Activated naive CD4-positive, alpha-beta T cell treated with anti-CD3 and anti-CD28 coated beads for 36 hours (primary cell): ENCODE measurements around the gene ANKRD44. TPM values are rescaled to one million over a fixed set of nuclear protein-coding genes. Genes with fewer than 3 reads are reported as not detected.
A peak's percentile ranks its signal among the peaks of the same experiment; 100 is the strongest.
"Not testable (repeated sequence)": the region's sequence is repeated elsewhere in the genome, so short reads cannot be mapped to it uniquely, and the experiment has no call there.

Source experiments
- CTCF ChIA-PET: fragments of 350-600 bp; sonication (Branson Sonifier 250); formaldehyde crosslinking; loops from one replicate; lab custom pipeline; 2021; ENCODE audit warnings: antibody characterized with exemption; lab: Charles Lee
- DNase-seq: peaks from one replicate; pipeline ENCODE4 v3.0.0-alpha.2; 2020
- H3K27ac Mint-ChIP-seq: one replicate; pipeline ENCODE4 v1.8.0; 2021; ENCODE audit warnings: mild to moderate bottlenecking, mixed read lengths
- H3K27me3 Mint-ChIP-seq: one replicate; pipeline ENCODE4 v1.8.0; 2021; ENCODE audit warnings: low read depth, mixed read lengths
- H3K36me3 Mint-ChIP-seq: one replicate; pipeline ENCODE4 v1.8.0; 2021; ENCODE audit warnings: low read depth, mixed read lengths
- H3K4me1 Mint-ChIP-seq: one replicate; pipeline ENCODE4 v1.8.0; 2021; ENCODE audit warnings: low read depth, mixed read lengths
- H3K4me3 Mint-ChIP-seq: one replicate; pipeline ENCODE4 v1.8.0; 2021; ENCODE audit warnings: mild to moderate bottlenecking, moderate library complexity, mixed read lengths
- H3K9me3 Mint-ChIP-seq: one replicate; pipeline ENCODE4 v1.8.0; 2021; ENCODE audit warnings: mixed read lengths
- intact Hi-C: fragments of 100-400 bp; cut with micrococcal nuclease; formaldehyde crosslinking; loops from one replicate; pipeline ENCODE4 v1.15.1; 2023
- total RNA-seq, 2 experiments: library from RNA; stranded (reverse); gene quantifications; one replicate each; pipeline ENCODE4 v1.2.3, GENCODE V29; 2021

ANKRD44 gene
- 100 to 1,000 TPM in 1 of 2 experiments, 10 to 100 TPM in 1; 87.8 to 101 TPM for total RNA-seq

DNA sequence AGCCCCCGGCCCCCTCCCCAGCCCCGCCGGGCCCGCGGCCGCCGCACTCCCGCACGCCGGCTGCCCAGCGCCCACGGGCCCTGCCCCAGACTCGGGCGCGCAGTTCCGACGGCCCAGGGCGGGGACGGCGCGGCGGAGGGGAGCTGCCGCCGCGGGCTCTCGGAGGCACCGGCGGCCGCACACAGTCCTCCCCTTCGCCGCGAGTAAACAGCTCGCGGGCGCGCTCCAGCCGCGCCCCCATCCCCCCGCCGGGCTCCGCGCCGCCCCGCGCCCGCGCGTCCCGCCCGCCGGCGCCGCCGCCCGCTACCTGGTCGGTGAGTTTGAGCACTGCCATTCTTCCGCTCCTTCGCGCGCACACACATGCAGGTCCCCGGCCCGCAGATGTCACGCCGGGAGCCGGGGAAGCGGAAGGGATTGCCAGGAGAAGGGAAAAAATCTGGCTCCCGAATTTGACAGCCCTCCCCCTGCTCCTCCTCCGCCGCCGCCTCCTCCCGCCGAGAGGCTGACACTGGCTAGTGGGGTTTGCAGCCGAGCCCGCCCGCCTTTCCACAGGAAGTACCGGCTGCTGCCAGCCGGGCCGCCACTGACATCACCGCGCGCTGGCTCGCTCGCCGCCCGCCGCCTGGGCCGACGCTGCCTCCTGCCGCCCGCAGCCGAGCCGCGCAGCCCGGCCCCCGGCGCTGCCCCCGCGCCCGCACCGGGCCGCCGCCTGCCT is at the start of gene ANKRD44:
ANKRD44 (minus strand) TSS at position 510 of the 715 bp plus-strand sequence; CDS start at position 334, 176 bp downstream.
- H3K4me3 Mint-ChIP-seq, result peak within 1 kb of the TSS; percentile 90
- no peaks in the 10 kb centered on the region for H3K9me3 Mint-ChIP-seq
- intact Hi-C loops, result loop anchor here (1.0 to 5.0 kb wide), 6 partner anchors 118 to 466 kb away; partner anchors contain the start of genes HSPE1 and PGAP1
- DNase-seq, result peak; percentile 91
- H3K36me3 Mint-ChIP-seq, result peaks cover 9% of the 10 kb centered on the region
- H3K27me3 Mint-ChIP-seq, result no peaks in the 10 kb centered on the region
- H3K27ac Mint-ChIP-seq, result peak within 1 kb of the TSS; percentile 96
- CTCF ChIA-PET, result interaction anchor here (0.9 to 6.9 kb wide), 13 partner anchors 18 to 197 kb away, joined by 3 to 66 read pairs (median 5); no protein-coding TSS in a partner anchor
- peaks cover 58% of the 10 kb centered on the region for H3K4me1 Mint-ChIP-seq

DNA sequence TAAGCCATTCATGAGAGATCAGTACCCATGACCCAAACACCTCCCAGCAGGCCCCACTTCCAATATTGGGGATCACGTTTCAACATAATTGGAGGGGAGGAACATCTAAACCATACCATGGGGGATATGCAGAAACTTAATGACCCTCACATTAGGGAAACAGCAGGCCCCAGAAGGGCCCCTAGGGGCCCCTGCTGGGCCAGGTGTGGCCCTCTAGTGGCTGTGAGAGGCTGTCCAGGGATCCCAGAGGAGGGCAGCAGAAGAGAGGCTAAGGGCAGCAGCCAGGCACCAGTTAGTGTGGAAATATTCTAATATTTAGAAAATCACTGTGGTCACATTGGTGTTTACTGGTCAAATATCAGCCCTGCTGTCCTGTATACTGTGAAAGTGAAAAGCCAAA is 49.3 kb upstream of the ANKRD44 start:
- H3K4me3 Mint-ChIP-seq, result no peak overlapping the region
- no peak overlapping the region for H3K27ac Mint-ChIP-seq
- CTCF ChIA-PET, result interaction anchor here (0.6 to 2.7 kb wide), 4 partner anchors 10 to 169 kb away, joined by 3 to 13 read pairs (median 4); no protein-coding TSS in a partner anchor
- H3K9me3 Mint-ChIP-seq, result no peaks in the 10 kb centered on the region
- DNase-seq, result no peak
- H3K4me1 Mint-ChIP-seq, result peaks cover 28% of the 10 kb centered on the region
- H3K36me3 Mint-ChIP-seq, result no peaks in the 10 kb centered on the region
- no peaks in the 10 kb centered on the region for H3K27me3 Mint-ChIP-seq
- intact Hi-C loops, result loop anchor here (1.0 kb wide), 2 partner anchors 32 to 169 kb away; no protein-coding TSS in a partner anchor

DNA sequence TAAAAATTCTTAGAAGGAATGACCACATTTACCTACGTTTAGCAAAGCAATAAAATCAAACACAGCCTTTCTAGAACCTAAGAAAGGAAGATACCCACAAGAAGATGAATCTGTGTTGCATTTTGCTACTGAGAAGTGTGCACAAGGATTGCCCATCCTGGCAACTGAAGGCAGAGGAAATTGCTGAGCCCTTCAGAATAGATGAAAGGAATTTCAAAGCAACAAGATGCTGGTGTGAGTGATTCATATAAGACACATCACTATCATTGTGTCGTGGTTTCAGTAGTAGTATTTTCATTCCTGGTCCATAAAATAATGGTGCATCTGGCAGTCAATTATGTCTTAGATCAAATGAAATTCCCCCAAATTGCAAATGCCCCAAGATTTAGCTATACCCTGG is 48.4 kb upstream of the ANKRD44 start:
- H3K27me3 Mint-ChIP-seq, result no peaks in the 10 kb centered on the region
- H3K4me3 Mint-ChIP-seq, result no peak overlapping the region
- H3K9me3 Mint-ChIP-seq, result no peaks in the 10 kb centered on the region
- no peaks in the 10 kb centered on the region for H3K36me3 Mint-ChIP-seq
- intact Hi-C loops, result loop anchor here (1.0 kb wide), 2 partner anchors 31 to 168 kb away; no protein-coding TSS in a partner anchor
- CTCF ChIA-PET, result interaction anchor here (0.6 to 2.7 kb wide), 6 partner anchors 10 to 217 kb away, joined by 3 to 13 read pairs (median 3); no protein-coding TSS in a partner anchor
- DNase-seq, result peak; percentile 51
- peaks cover 28% of the 10 kb centered on the region for H3K4me1 Mint-ChIP-seq
- no peak overlapping the region for H3K27ac Mint-ChIP-seq

DNA sequence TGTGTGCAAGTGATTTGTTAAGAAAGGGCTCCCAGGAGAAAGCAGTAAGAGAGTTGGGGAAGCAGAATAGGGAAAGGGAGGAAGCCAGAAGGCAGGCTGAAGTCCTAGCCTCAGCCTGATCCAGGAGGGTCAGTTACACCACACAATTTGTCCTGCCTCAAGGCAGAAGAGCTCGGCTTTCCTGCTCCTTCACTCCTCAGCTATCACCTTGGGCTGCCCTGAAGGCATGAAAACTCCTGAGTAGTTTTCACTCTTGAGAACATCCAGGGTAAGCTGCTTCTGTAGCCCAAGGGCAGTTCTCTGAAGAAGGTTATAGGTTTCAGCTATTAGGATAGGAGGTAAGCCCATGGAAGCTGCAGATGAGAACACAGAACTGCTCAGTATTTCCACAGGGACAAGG is 47.4 kb upstream of the ANKRD44 start:
- H3K36me3 Mint-ChIP-seq, result no peaks in the 10 kb centered on the region
- no peak overlapping the region for H3K4me3 Mint-ChIP-seq
- H3K4me1 Mint-ChIP-seq, result peaks cover 28% of the 10 kb centered on the region
- DNase-seq, result no peak
- no peaks in the 10 kb centered on the region for H3K27me3 Mint-ChIP-seq
- intact Hi-C loops, result no loop called here
- no peak overlapping the region for H3K27ac Mint-ChIP-seq
- CTCF ChIA-PET, result interaction anchor here (0.6 to 2.7 kb wide), 7 partner anchors 15 to 216 kb away, joined by 3 to 13 read pairs (median 3); no protein-coding TSS in a partner anchor
- H3K9me3 Mint-ChIP-seq, result no peaks in the 10 kb centered on the region

DNA sequence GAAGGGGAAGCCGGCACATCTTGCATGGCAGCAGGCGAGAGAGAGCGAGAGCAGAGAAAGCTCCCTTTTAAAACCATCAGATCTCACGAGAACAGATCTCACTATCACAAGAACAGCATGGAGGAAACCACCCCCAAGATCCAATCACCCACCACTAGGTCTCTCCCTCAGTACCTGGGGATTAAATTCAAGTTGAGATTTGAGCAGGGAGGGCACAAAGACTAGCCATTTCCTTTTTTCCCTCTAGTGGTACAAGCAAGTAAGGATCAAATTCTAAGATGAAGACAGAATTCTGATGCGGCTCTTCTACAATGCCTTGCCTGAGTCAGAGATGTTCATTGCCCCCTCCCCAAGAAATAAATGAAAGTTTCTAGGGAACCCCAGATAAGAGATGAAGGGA is 45.6 kb upstream of the ANKRD44 start:
- Mint-ChIP-seq H3K4me3 (peak overlapping the region; percentile 17), H3K36me3 (no peaks in the 10 kb centered on the region), H3K4me1 (peaks cover 28% of the 10 kb centered on the region), H3K27me3 (no peaks in the 10 kb centered on the region), H3K27ac (no peak overlapping the region), H3K9me3 (no peaks in the 10 kb centered on the region)
- DNase-seq, result no peak
- intact Hi-C loops, result loop anchor here (1.0 kb wide), 1 partner anchor 243 kb away; no protein-coding TSS in a partner anchor
- CTCF ChIA-PET, result interaction anchor here (0.5 to 1.5 kb wide), 8 partner anchors 9 to 259 kb away, joined by 3 to 4 read pairs (median 3); no protein-coding TSS in a partner anchor

DNA sequence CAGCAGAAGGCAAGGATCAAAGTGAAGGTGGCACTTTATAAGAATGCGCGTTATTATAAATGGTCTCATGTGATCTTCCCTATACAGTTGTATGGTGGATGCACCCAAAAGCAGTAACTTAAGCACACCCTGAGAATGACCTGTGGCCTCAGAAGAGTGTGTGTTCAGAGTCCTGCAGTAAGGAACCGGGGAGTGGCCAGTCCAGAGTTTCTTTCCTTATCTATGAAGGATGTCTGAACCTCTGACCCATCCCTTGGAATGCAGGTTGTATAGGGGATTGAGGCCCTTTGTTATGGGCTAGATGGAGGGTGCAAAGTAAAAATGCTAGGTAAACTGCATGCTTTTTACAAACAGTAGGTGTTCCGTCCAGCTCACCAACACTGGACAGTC is 43.6 kb upstream of the ANKRD44 start:
- Mint-ChIP-seq H3K9me3 (no peaks in the 10 kb centered on the region), H3K27ac (no peak overlapping the region), H3K36me3 (no peaks in the 10 kb centered on the region), H3K4me1 (peaks cover 27% of the 10 kb centered on the region), H3K27me3 (no peaks in the 10 kb centered on the region), H3K4me3 (no peak overlapping the region)
- intact Hi-C loops, result no loop called here
- CTCF ChIA-PET, result interaction anchor here (0.7 kb wide), 1 partner anchor 10 kb away, joined by 4 read pairs; no protein-coding TSS in a partner anchor
- no peak for DNase-seq

DNA sequence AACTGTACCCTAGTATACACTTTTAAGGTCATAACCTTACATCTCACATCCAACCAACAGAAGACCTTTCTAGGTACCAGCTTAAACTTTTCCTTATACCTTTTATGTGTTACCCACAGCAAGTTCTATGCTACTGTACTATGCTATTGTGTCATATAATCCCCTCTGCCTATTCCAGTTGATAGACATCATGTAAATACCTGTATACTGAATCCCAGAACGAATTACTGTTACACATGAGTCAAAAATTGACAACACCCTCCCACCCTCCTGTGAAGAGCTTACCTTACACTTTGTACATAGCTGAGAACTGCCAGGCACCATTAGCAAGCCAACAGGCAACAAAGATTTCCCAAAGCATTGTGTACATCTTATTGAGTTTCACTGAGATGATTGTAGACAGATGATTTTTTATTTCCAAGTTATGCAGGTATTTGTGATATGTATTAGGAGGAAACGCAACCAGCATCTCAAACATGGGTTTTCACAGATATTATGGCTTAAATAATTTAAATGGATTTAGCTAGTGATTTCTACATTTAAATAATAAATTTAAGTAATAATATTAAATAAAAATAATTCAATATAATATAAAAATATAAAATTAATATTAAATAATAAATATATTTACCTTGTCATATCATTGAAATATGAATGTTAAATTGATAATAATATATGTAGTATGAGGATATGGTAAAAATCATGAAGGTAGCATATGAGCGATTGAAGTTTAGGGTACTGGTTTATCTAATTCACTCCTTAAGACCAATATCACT is 43.0 kb upstream of the ANKRD44 start:
- no peak overlapping the region for H3K27ac Mint-ChIP-seq
- intact Hi-C loops, result no loop called here
- H3K4me3 Mint-ChIP-seq, result no peak overlapping the region
- CTCF ChIA-PET, result interaction anchor here (0.7 kb wide), 1 partner anchor 11 kb away, joined by 4 read pairs; no protein-coding TSS in a partner anchor
- DNase-seq, result no peak
- no peaks in the 10 kb centered on the region for H3K27me3 Mint-ChIP-seq
- no peaks in the 10 kb centered on the region for H3K9me3 Mint-ChIP-seq
- peaks cover 21% of the 10 kb centered on the region for H3K4me1 Mint-ChIP-seq
- H3K36me3 Mint-ChIP-seq, result no peaks in the 10 kb centered on the region

DNA sequence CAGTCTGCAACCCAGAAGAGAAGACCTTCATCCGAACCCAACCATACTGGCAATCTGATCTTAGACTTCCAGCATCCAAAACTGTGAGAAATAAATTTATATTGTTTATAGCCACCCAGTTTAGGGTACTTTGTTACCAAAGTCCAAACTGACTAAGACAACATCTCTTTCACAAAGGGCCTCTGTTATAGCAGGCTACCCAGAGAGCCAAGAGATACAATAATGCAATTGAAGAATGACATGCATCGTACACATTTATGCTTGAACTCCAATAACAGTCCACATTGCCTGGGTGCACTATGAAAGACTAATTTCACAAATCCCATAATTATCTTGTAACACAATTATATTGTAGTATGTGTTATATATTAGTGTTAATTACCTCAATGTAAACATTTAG is 39.1 kb upstream of the ANKRD44 start:
- no peak for DNase-seq
- Mint-ChIP-seq H3K4me3 (no peak overlapping the region), H3K9me3 (no peaks in the 10 kb centered on the region), H3K27me3 (no peaks in the 10 kb centered on the region), H3K27ac (no peak overlapping the region), H3K36me3 (no peaks in the 10 kb centered on the region), H3K4me1 (peaks cover 8% of the 10 kb centered on the region)
- CTCF ChIA-PET, result interaction anchor here (0.6 kb wide), 2 partner anchors 10 to 236 kb away, joined by 3 to 4 read pairs; no protein-coding TSS in a partner anchor
- intact Hi-C loops, result no loop called here

DNA sequence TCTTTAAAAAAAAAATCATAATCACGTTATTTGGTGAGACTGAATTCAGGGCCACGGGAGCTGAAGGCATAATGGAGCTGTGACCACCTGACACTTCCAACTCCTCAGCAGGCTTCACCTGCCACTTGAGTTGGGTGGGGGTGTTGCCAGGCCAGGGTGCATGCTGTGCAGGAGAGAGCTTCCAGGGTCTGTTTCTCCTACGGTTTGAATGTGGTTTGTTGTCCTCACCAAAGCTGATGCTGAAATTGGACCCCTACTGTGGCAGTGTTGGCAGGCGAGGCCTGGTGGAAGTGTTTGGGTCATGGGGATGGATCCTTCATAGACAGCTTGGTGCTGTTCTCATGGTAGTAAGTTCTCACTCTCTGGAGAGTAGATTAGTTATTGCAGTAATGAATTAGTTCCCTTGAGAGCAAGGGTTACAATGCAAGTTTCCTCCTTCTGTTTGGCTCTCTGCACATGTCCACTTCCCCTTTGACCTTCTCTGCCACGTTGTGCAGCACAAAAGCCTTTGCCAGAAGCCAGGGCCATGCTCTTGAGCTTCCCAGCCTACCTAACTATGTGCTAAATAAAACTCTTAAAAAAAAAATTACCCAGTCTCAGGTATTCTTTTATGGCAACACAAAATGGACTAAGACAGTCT is 38.3 kb upstream of the ANKRD44 start:
- no peak for DNase-seq
- Mint-ChIP-seq H3K27ac (no peak overlapping the region), H3K4me3 (no peak overlapping the region), H3K36me3 (no peaks in the 10 kb centered on the region), H3K4me1 (peaks cover 8% of the 10 kb centered on the region), H3K27me3 (no peaks in the 10 kb centered on the region), H3K9me3 (no peaks in the 10 kb centered on the region)
- CTCF ChIA-PET, result interaction anchor here (0.9 kb wide), 1 partner anchor 10 kb away, joined by 6 read pairs; no protein-coding TSS in a partner anchor
- intact Hi-C loops, result no loop called here

DNA sequence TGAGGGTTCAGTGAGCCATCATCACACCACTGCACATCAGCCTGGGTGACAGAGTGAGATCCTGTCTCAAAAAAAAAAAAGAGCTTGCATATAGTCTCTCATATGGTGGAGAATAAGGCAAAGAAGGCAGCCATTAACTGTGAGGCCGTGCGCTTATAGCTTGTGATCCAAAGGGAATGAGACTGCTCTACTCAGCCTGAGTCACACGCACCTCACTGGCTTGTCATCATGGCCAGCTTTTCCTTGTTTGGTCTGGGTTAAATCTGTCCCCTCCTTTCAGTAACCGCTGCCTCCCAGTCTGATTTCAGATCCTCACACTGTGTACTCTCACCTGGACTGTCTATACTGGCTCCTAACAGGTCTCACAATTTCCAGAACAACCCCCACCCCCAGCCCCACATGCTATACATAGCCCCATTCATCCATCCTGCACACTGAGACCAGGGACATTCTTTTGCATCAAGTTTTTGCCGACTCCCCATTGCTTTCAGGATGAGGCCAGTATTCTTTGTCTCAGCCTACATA is 35.3 kb upstream of the ANKRD44 start:
- H3K27me3 Mint-ChIP-seq, result no peaks in the 10 kb centered on the region
- peaks cover 8% of the 10 kb centered on the region for H3K4me1 Mint-ChIP-seq
- CTCF ChIA-PET, result interaction anchor here (1.1 kb wide), 1 partner anchor 233 kb away, joined by 4 read pairs; no protein-coding TSS in a partner anchor
- H3K36me3 Mint-ChIP-seq, result no peaks in the 10 kb centered on the region
- no peak for DNase-seq
- no peak overlapping the region for H3K27ac Mint-ChIP-seq
- no peak overlapping the region for H3K4me3 Mint-ChIP-seq
- intact Hi-C loops, result no loop called here
- no peaks in the 10 kb centered on the region for H3K9me3 Mint-ChIP-seq

DNA sequence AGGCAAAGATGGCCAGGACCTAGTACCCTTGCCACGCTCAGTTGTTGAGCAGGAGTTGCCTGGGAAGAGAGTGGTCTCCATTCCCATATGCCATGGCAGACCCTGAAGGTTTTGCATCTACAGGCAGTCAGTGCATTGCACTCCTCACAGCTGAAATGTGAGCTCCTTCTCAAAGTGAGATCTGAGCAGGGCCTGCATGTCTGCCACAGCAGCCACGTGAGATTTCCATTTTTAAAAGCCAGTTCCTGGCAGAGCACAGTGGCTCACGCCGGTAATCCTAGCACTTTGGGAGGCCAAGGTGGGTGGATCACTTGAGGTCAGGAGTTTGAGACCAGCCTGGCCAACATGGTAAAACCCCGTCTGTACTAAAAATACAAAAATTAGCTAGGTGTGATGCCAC is 33.4 kb upstream of the ANKRD44 start:
- DNase-seq, H3K27ac Mint-ChIP-seq, H3K4me3 Mint-ChIP-seq, H3K9me3 Mint-ChIP-seq, H3K36me3 Mint-ChIP-seq, intact Hi-C loops, H3K27me3 Mint-ChIP-seq: not testable (repeated sequence)
- peaks cover 12% of the 10 kb centered on the region for H3K4me1 Mint-ChIP-seq
- CTCF ChIA-PET, result interaction anchor here (0.6 to 1.3 kb wide), 4 partner anchors 11 to 234 kb away, joined by 3 to 4 read pairs (median 3); no protein-coding TSS in a partner anchor
